Activated CD4-positive, CD25-positive, alpha-beta regulatory T cell (primary cell): Measurements from ENCODE around the gene PCNX1.
"Not testable (repeated sequence)": the region's sequence is repeated elsewhere in the genome, so short reads cannot be mapped to it uniquely, and the experiment has no call there.

Experiments used
- DNase-seq, 4 experiments: peaks; one replicate each; lab custom pipeline; 2025; lab: John Stamatoyannopoulos, UW

Gene PCNX1

GRCh38 chr14:70916300-70916699 is 9.0 kb downstream of the PCNX1 start:
- DNase-seq: no peak

DNA sequence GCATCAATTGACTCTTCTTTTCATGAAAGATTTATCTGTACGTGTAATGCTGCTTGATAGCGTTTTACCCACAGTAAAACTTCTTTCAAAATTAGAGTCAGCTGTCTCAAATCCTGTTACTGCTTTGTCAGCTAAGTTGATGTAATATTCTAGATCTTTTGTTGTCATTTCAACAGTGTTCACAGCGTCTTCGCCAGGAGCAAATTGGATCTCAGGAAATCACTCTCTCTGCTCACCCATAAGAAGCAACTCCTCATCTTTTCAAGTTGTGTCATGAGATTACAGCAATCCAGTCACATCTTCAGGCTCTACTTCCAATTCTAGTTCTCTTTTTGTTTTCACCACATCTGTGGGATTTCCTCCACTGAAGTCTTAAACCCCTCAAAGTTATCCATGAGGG is 9.5 kb downstream of the PCNX1 start:
- no peak for DNase-seq

DNA sequence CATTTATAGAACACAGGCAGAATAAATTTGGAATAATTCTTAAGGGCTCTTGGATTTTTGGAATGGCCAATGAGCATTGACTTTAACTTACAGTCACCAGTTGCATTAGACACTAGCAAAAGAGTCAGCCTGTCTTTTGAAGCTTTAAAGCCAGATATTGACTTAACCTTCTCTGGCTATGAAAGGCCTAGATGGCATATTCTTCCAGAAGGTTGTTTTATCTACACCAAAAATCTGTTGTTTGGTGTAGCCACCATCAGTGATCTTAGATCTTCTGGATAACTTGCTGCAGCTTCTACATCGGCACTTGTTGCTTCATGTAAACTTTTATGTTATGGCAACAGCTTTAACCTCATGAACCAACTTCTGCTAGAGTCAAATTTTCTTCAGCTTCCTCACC is 10.4 kb downstream of the PCNX1 start:
- no peak for DNase-seq

GRCh38 chr14:70919774-70920173 is 12.5 kb downstream of the PCNX1 start:
- no peak for DNase-seq

DNA sequence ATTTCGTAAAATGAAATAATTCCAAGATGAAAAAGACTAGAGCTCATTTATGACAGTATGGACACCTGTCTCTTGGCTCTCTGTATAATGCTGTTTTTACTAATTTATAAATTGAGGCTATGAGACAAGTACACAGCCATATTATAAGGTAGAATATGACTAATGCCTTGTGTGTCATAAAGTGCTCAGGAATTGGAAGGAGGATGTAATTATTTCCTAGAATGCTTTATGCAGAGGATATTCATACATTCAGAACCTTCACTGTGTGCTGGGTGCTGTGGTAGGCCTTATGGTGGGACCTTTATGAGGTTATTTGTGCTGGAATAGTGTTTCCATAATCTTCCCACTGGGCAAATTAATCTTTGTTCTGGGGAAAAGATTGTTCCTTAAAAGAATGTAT is 13.3 kb downstream of the PCNX1 start:
- no peak for DNase-seq

GRCh38 chr14:70921669-70922068 is 14.4 kb downstream of the PCNX1 start:
- no peak for DNase-seq

DNA sequence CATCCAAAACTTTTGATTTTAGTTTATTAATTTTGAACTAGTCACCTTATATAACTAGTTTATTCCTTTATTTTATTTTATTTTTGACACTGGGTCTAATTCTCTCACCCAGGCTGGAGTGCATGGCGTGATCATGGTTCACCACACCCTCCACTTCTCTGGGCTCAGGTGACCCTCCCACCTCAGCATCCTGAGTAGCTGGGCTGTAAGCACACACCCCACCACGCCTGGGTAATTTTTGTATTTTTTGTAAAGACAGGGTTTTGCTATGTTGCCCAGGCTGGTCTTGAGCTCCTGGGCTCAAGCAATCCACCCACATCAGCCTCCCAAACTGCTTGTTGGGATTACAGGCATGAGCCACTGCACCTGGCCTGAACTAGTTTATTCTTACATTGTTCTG is 17.3 kb downstream of the PCNX1 start:
- DNase-seq: no peak

DNA sequence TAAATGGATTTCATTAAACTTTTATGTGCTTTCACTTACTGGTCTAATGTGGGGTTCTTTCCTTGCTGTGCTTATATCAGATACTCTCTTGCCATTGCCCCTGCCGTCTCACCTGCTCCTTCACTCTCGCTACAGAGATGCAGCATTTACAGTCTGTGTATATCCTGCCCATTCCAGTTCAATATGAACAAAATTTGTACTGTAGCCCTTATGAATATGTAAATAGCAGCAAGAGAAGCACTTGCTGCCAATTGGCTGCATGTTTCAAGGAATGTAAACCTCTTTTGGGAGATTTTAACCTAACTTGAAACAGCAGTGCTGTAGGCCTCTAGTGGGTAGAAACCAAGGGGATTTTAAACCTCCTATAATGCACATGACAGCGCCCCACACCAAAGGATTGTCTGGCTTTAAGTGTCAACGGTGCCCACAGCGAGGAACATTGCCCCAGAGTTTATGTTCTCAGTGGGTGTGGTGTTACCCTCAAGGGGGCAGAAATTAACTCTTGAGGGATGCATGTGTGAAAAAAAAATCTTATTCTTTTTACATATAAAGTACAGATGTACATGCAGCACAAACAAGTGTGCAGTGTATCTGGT is 19.1 kb downstream of the PCNX1 start:
- no peak for DNase-seq

- no peak for DNase-seq
Measured at GRCh38 chr14:70931008-70931407, 23.7 kb downstream of the PCNX1 start.

DNA sequence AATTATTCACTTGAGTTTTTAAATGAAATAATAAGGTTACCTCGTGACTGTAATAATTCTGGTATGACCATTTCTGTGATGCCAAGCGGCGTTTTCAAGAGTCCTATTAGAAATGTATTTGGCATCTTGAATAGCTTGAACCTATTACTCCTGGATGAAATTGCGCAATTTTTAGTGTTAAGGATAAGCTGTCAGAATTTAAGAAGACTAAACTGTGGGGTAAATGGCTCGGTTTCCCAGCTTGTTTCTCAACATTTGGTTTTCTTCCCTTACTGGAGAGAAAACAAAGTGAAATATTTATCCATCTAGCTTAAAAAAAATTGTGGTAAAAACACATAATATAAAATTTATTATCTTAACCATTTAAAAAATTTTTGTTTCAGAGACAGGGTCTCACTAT is 26.8 kb downstream of the PCNX1 start:
- DNase-seq: no peak

DNA sequence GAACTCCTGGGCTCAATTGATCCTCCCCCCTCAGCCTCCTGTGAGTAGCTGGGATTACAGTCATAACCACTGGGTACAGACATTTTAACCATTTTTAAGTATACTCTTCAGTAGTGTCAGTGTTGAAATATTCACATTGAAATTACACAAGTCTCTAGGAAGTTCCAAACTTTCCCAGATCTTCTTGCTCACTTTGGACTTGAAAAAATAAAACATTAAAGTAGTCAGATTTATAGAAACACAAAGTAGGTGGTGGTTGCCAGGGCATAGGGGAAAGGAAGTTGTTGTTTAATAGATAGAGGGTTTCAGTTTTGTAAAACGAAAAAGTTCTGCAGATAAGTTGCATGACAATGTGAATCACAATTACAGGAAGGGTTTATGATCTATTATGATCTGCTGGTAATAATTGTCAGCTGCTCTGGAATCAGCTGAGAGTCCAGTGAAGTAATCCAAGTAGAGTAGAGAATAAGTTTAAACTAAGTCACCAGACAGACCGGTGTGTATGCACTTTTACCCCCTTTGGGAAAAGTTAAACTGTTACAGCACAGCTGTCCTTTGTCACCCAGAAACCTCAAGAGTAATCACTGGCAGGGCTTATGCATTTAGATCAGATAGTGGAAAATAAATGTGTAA is 27.4 kb downstream of the PCNX1 start:
- DNase-seq: no peak

- DNase-seq: no peak
Measured at GRCh38 chr14:70935135-70935534, 27.9 kb downstream of the PCNX1 start.

DNA sequence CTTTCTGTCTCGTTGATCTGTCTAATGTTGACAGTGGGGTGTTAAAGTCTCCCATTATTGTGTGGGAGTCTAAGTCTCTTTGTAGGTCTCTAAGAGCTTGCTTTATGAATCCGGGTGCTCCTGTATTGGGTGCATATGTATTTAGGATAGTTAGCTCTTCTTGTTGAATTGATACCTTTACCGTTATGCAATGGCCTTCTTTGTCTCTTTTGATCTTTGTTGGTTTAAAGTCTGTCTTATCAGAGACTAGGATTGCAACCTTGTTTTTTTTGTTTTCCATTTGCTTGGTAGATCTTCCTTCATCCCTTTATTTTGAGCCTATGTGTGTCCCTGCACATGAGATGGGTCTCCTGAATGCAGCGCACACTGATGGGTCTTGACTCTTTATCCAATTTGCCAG is 32.4 kb downstream of the PCNX1 start:
- DNase-seq: not testable (repeated sequence)

DNA sequence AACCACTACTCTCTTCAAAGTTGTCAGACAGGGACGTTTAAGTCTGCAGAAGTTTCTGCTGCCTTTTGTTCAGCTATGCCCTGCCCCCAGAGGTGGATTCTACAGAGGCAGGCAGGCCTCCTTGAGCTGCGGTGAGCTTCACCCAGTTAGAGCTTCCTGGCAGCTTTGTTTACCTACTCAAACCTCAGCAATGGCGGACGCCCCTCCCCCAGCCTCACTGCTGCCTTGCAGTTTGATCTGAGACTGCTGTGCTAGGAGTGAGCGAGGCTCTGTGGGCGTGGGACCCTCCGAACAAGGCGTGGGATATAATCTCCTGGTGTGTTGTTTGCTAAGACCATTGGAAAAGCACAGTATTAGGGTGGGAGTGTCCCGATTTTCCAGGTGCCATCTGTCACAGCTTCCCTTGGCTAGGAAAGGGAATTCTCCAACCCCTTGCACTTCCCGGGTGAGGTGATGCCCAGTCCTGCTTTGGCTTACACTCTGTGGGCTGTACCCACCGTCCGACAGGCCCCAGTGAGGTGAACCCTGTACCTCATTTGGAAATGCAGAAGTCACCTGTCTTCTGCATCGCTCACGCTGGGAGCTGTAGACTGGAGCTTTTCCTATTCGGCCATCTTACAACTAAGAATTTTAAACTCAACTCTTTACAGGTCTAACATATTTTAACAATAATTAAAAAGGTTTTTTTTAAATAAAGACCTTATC is 34.5 kb downstream of the PCNX1 start:
- DNase-seq: peak in 2 of 4 experiments; percentile 71 to 75

- DNase-seq: no peak
Measured at GRCh38 chr14:70942342-70942706, 35.1 kb downstream of the PCNX1 start.

GRCh38 chr14:70942721-70943120 is 35.5 kb downstream of the PCNX1 start:
- DNase-seq: not testable (repeated sequence)

- DNase-seq: no peak
Measured at GRCh38 chr14:70943838-70944237, 36.6 kb downstream of the PCNX1 start.

GRCh38 chr14:70947739-70948138 is 40.5 kb downstream of the PCNX1 start:
- no peak for DNase-seq

DNA sequence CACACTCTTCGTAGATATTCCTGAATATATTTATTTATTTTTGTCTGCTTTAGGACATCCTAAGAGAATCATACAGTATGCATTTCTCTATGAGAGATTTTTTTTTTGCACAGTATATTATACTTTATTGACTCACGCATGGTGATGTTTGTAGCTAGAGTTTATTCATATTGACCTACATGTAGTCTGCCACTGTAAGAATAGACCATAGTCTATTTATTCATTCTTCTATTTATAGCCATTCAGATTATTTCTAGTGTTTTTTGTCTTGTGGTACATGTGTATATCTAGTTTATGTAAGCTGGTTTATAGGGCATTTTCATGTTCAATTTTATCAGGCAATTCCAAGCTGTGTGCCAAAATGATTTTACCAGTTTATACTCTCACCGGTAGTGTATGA is 45.2 kb downstream of the PCNX1 start:
- DNase-seq: no peak

DNA sequence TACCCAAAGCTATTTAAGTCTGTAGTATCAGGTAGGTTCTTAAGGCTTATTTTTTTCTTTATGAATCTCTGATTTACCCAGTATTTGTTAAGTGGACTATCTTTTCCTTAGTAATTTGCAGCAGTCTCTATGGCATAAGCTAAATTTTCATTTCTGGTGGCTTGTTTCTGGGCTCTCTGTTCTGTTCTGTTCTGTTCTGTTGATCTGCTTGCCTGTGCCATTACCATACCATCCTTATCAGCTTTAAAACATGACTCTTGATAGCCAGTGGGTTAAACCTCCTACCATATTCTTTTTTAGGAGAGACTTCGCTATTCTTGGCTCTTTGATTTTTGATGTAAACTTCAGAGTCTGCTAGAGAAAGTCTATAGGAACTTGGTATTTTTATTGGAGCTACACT is 46.8 kb downstream of the PCNX1 start:
- DNase-seq: no peak

GRCh38 chr14:70955543-70956480 is 48.6 kb downstream of the PCNX1 start:
- DNase-seq: peak in 2 of 4 experiments; percentile 4 to 8

- no peak for DNase-seq
Measured at GRCh38 chr14:70956511-70956910, 49.3 kb downstream of the PCNX1 start.
